ENCODE measurements around the gene SUSD1. TPM values are rescaled to one million over a fixed set of nuclear protein-coding genes. Genes with fewer than 3 reads are reported as not detected.

Gene SUSD1
- total RNA-seq, 1 experiment from 2014 or later: 15.3 TPM

DNA sequence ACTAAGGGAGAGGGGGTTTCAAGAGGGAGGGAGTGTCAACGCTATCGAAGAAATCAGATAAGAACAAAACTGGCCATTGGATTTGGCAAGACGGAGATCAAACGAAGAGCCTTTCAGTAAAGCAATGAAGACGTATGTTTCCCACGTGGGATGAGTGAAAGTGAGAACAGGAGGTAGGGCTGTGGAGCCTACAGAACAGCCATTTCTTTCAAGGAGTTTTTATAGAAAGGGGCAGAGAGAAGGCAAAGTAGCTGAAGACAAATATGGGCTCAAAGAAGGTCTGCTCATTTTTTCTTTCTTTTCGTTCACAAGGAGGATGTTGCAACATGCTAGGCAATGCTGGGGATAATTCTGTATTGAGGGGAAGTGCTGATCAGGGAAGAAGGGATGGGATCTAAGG lies 98.3 kb downstream of the SUSD1 start:
- ATAC-seq (no peak), DNase-seq (ENCODE audit: low read depth, low spot score) (no peak)
- CTCF ChIA-PET: no interaction called here
- in situ Hi-C loops (cut with HindIII; ENCODE audit: low pct_unique_long_range_greater_than_20kb, low sequenced_read_pairs) (no loop called here), intact Hi-C loops (cut with micrococcal nuclease; ENCODE audit: unreplicated experiment) (loop anchor here (10.0 kb wide), 1 partner anchor 172 kb away; no protein-coding TSS in a partner anchor)
- Histone ChIP-seq H3K9me3 (ENCODE audit: control insufficient read depth, insufficient read depth, low read depth, low read length) (no peaks in the 10 kb centered on the region), H3K36me3 (ENCODE audit: control insufficient read depth, insufficient read depth, low read length) (no peaks in the 10 kb centered on the region), H3K27me3 (ENCODE audit: control insufficient read depth, insufficient read depth, low read length) (no peaks in the 10 kb centered on the region), H3K4me1 (ENCODE audit: control insufficient read depth, insufficient read depth, low read length) (peaks cover 16% of the 10 kb centered on the region; the same call in 1 of the 2 replicates), H3K4me3 (ENCODE audit: low read depth in 2 of 2, low read length in 2 of 2) (no peak overlapping the region), H3K27ac (ENCODE audit: low read length) (peak overlapping the region; percentile 14; the same call in 1 of the 2 replicates)
- POLR2A ChIA-PET: no interaction called here
- no TSS peak for BruUV-seq (replicated peaks)
- no peak for TF ChIP-seq POLR2AphosphoS5 (IDR thresholded peaks at IDR 0.05; ENCODE audit: low read depth, low read length)
- TF ChIP-seq, protein P1, sequence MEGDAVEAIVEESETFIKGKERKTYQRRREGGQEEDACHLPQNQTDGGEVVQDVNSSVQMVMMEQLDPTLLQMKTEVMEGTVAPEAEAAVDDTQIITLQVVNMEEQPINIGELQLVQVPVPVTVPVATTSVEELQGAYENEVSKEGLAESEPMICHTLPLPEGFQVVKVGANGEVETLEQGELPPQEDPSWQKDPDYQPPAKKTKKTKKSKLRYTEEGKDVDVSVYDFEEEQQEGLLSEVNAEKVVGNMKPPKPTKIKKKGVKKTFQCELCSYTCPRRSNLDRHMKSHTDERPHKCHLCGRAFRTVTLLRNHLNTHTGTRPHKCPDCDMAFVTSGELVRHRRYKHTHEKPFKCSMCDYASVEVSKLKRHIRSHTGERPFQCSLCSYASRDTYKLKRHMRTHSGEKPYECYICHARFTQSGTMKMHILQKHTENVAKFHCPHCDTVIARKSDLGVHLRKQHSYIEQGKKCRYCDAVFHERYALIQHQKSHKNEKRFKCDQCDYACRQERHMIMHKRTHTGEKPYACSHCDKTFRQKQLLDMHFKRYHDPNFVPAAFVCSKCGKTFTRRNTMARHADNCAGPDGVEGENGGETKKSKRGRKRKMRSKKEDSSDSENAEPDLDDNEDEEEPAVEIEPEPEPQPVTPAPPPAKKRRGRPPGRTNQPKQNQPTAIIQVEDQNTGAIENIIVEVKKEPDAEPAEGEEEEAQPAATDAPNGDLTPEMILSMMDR (IDR thresholded peaks at IDR 0.05): no peak
- TF ChIP-seq TCF7L2 (IDR thresholded peaks at IDR 0.05; ENCODE audit: low read depth, low read length): no peak
- TF ChIP-seq, protein P2, sequence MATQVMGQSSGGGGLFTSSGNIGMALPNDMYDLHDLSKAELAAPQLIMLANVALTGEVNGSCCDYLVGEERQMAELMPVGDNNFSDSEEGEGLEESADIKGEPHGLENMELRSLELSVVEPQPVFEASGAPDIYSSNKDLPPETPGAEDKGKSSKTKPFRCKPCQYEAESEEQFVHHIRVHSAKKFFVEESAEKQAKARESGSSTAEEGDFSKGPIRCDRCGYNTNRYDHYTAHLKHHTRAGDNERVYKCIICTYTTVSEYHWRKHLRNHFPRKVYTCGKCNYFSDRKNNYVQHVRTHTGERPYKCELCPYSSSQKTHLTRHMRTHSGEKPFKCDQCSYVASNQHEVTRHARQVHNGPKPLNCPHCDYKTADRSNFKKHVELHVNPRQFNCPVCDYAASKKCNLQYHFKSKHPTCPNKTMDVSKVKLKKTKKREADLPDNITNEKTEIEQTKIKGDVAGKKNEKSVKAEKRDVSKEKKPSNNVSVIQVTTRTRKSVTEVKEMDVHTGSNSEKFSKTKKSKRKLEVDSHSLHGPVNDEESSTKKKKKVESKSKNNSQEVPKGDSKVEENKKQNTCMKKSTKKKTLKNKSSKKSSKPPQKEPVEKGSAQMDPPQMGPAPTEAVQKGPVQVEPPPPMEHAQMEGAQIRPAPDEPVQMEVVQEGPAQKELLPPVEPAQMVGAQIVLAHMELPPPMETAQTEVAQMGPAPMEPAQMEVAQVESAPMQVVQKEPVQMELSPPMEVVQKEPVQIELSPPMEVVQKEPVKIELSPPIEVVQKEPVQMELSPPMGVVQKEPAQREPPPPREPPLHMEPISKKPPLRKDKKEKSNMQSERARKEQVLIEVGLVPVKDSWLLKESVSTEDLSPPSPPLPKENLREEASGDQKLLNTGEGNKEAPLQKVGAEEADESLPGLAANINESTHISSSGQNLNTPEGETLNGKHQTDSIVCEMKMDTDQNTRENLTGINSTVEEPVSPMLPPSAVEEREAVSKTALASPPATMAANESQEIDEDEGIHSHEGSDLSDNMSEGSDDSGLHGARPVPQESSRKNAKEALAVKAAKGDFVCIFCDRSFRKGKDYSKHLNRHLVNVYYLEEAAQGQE (IDR thresholded peaks at IDR 0.05; ENCODE audit: insufficient read depth in 1 of 2, low read depth in 2 of 2, low read length in 1 of 2): no peak
- no peak for TF ChIP-seq SIN3A (IDR thresholded peaks at IDR 0.05; ENCODE audit: borderline replicate concordance, insufficient read depth, low read depth, low read length)

DNA sequence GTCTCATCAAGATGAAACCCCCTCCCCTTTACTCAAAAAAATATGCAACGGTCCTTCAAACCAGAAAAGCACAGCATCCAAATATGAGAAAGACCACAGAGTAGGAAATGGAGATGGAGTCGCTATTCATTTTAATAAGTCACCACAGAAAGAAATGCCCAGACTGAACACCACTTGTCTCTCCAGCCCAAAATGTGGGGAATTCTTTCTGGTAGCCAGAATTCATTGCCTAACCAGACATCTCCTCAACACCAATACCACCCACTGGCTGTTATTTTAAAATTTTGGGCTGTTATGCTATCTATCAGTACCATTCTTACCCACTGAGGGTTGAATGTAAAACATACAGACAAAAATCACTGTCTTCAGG lies 100.1 kb downstream of the SUSD1 start:
- POLR2A ChIA-PET: no interaction called here

More for the DNA sequence above, 100.1 kb downstream of the SUSD1 start:
- in situ Hi-C loops (cut with HindIII; ENCODE audit: low pct_unique_long_range_greater_than_20kb, low sequenced_read_pairs) (no loop called here), intact Hi-C loops (cut with micrococcal nuclease; ENCODE audit: unreplicated experiment) (loop anchor here (10.0 kb wide), 1 partner anchor 170 kb away; no protein-coding TSS in a partner anchor)
- ATAC-seq (peak; percentile 28; the same call in 1 of the 2 replicates), DNase-seq (ENCODE audit: low read depth, low spot score) (no peak)
- BruUV-seq (replicated peaks): no TSS peak
- H3K9me3 ChIP-seq (ENCODE audit: control insufficient read depth, insufficient read depth, low read depth, low read length): no peaks in the 10 kb centered on the region
- CTCF ChIA-PET: interaction anchor here (0.5 to 1.1 kb wide), 7 partner anchors 99 to 477 kb away, joined by 3 to 14 read pairs (median 7); no protein-coding TSS in a partner anchor
- peak overlapping the region; percentile 91 for H3K27ac ChIP-seq (ENCODE audit: low read length)
- TF ChIP-seq POLR2AphosphoS5 (IDR thresholded peaks at IDR 0.05; ENCODE audit: low read depth, low read length): no peak
- TF ChIP-seq, protein P2 (IDR thresholded peaks at IDR 0.05; ENCODE audit: insufficient read depth in 1 of 2, low read depth in 2 of 2, low read length in 1 of 2): no peak
- TF ChIP-seq TCF7L2 (IDR thresholded peaks at IDR 0.05; ENCODE audit: low read depth, low read length): peak; percentile 0; the same call in 1 of the 2 replicates
- TF ChIP-seq, protein P1 (IDR thresholded peaks at IDR 0.05): peak; percentile 65
- TF ChIP-seq SIN3A (IDR thresholded peaks at IDR 0.05; ENCODE audit: borderline replicate concordance, insufficient read depth, low read depth, low read length): no peak
- H3K4me1 ChIP-seq (ENCODE audit: control insufficient read depth, insufficient read depth, low read length): peaks cover 16% of the 10 kb centered on the region; the same call in 1 of the 2 replicates
- H3K27me3 ChIP-seq (ENCODE audit: control insufficient read depth, insufficient read depth, low read length): no peaks in the 10 kb centered on the region
- H3K36me3 ChIP-seq (ENCODE audit: control insufficient read depth, insufficient read depth, low read length): no peaks in the 10 kb centered on the region
- H3K4me3 ChIP-seq (ENCODE audit: low read depth in 2 of 2, low read length in 2 of 2): no peak overlapping the region
